HG02884 (cell line): ENCODE data around the gene ZBTB24.
A peak's percentile ranks its signal among the peaks of the same experiment; 100 is the strongest.
"Not testable (repeated sequence)": the region's sequence is repeated elsewhere in the genome, so short reads cannot be mapped to it uniquely, and the experiment has no call there.

Experiments
- ATAC-seq: cut with Tn5 transposase; IDR thresholded peaks from one replicate; pipeline ENCODE4 v1.9.1; 2021; ENCODE audit warnings: mild to moderate bottlenecking, moderate library complexity; ENCODE audit not compliant: unreplicated experiment

The ZBTB24 gene

GRCh38 chr6:109472132-109472995, 10.7 kb downstream of the ZBTB24 start:
- no peak for ATAC-seq

- ATAC-seq, result no peak
These were observed 11.8 kb downstream of the ZBTB24 start for GRCh38 chr6:109471105-109471810.

- no peak for ATAC-seq
These were observed 13.3 kb downstream of the ZBTB24 start for GRCh38 chr6:109469591-109470189.

GRCh38 chr6:109467696-109468095, 15.3 kb downstream of the ZBTB24 start:
- ATAC-seq, result no peak

- ATAC-seq, result no peak
These were observed 16.7 kb downstream of the ZBTB24 start for GRCh38 chr6:109466212-109466923.

GRCh38 chr6:109465772-109466171, 17.2 kb downstream of the ZBTB24 start:
- no peak for ATAC-seq

- no peak for ATAC-seq
These were observed 21.1 kb downstream of the ZBTB24 start for GRCh38 chr6:109461733-109462526.

- not testable (repeated sequence) for ATAC-seq
These were observed 21.8 kb downstream of the ZBTB24 start for GRCh38 chr6:109461205-109461604.

- no peak for ATAC-seq
These were observed 22.7 kb downstream of the ZBTB24 start for GRCh38 chr6:109460161-109460829.

GRCh38 chr6:109458774-109459531, 24.1 kb downstream of the ZBTB24 start:
- ATAC-seq, result no peak

GRCh38 chr6:109457562-109457996, 25.4 kb downstream of the ZBTB24 start:
- ATAC-seq, result no peak

GRCh38 chr6:109456710-109457561, 26.1 kb downstream of the ZBTB24 start:
- no peak for ATAC-seq

- ATAC-seq, result no peak
These were observed 26.9 kb downstream of the ZBTB24 start for GRCh38 chr6:109456111-109456583.

GRCh38 chr6:109455437-109456110, 27.4 kb downstream of the ZBTB24 start, which contains the start of gene MICAL1:
Gene MICAL1 (minus strand): TSS chr6:109455772. CDS start chr6:109454196, 1,576 bp downstream.
- ATAC-seq, result peak; percentile 46

- ATAC-seq, result peak; percentile 29
These were observed 28.3 kb downstream of the ZBTB24 start for GRCh38 chr6:109454496-109455436.
